Neural crest cell (in vitro differentiated cells): Measurements from ENCODE around the gene EMP2. TPM values are rescaled to one million over a fixed set of nuclear protein-coding genes. Genes with fewer than 3 reads are reported as not detected.

Experiments used
- DNase-seq: peaks from one replicate; pipeline ENCODE4 v3.0.0; 2021; ENCODE audit warnings: low read depth, mixed read lengths, low spot score
- H3K27ac Mint-ChIP-seq: one replicate; pipeline ENCODE4 v1.8.0; 2021; ENCODE audit warnings: mild to moderate bottlenecking, mixed read lengths; ENCODE audit not compliant: unreplicated experiment
- H3K27me3 Mint-ChIP-seq: 2 replicates; pipeline ENCODE4 v1.8.0; 2021; ENCODE audit warnings: low read depth, mild to moderate bottlenecking, mixed read lengths
- H3K36me3 Mint-ChIP-seq: 2 replicates; pipeline ENCODE4 v1.8.0; 2021; ENCODE audit warnings: low read depth, mild to moderate bottlenecking, mixed read lengths
- H3K4me1 Mint-ChIP-seq: 2 replicates; pipeline ENCODE4 v1.8.0; 2021; ENCODE audit warnings: mixed read lengths
- H3K4me3 Mint-ChIP-seq: one replicate; pipeline ENCODE4 v1.8.0; 2021; ENCODE audit warnings: mild to moderate bottlenecking, mixed read lengths
- H3K9me3 Mint-ChIP-seq: 2 replicates; pipeline ENCODE4 v1.8.0; 2021; ENCODE audit warnings: mixed read lengths
- CTCF ChIP-seq: fragments of 200-600 bp; sonication (generic); conservative IDR thresholded peaks from 2 replicates; pipeline ENCODE4 v1.5.0; 2021; ENCODE audit warnings: antibody characterized with exemption, mild to moderate bottlenecking
- total RNA-seq: library from RNA; stranded (reverse); gene quantifications from 2 replicates; pipeline ENCODE4 v1.2.1, GENCODE V29; 2021

EMP2 gene
- total RNA-seq, 1 donor from 2014 or later, result 23.4 TPM

GRCh38 chr16:10580883-10581247 lies 467 bp upstream of the EMP2 start:
- Mint-ChIP-seq H3K4me1 (peaks cover 50% of the 10 kb centered on the region), H3K36me3 (no peaks in the 10 kb centered on the region), H3K9me3 (no peaks in the 10 kb centered on the region), H3K4me3 (peak overlapping the region; percentile 92), H3K27me3 (peaks cover 7% of the 10 kb centered on the region), H3K27ac (peak overlapping the region; percentile 82)
- TF ChIP-seq CTCF, result no peak
- no peak for DNase-seq

GRCh38 chr16:10579575-10579964 lies 828 bp downstream of the EMP2 start:
- no peaks in the 10 kb centered on the region for H3K36me3 Mint-ChIP-seq
- peaks cover 55% of the 10 kb centered on the region for H3K4me1 Mint-ChIP-seq
- no peak overlapping the region for H3K27ac Mint-ChIP-seq
- DNase-seq, result no peak
- H3K9me3 Mint-ChIP-seq, result no peaks in the 10 kb centered on the region
- H3K27me3 Mint-ChIP-seq, result peaks cover 7% of the 10 kb centered on the region
- peak overlapping the region; percentile 86 for H3K4me3 Mint-ChIP-seq
- no peak for TF ChIP-seq CTCF

GRCh38 chr16:10578474-10579316 lies 1.7 kb downstream of the EMP2 start:
- DNase-seq, result no peak
- H3K4me3 Mint-ChIP-seq, result peak overlapping the region; percentile 88
- H3K27ac Mint-ChIP-seq, result no peak overlapping the region
- peaks cover 55% of the 10 kb centered on the region for H3K4me1 Mint-ChIP-seq
- no peaks in the 10 kb centered on the region for H3K36me3 Mint-ChIP-seq
- TF ChIP-seq CTCF, result no peak
- peaks cover 7% of the 10 kb centered on the region for H3K27me3 Mint-ChIP-seq
- no peaks in the 10 kb centered on the region for H3K9me3 Mint-ChIP-seq

GRCh38 chr16:10577305-10578202 lies 2.8 kb downstream of the EMP2 start:
- no peak for DNase-seq
- Mint-ChIP-seq H3K4me3 (peak overlapping the region; percentile 88), H3K27ac (no peak overlapping the region), H3K9me3 (no peaks in the 10 kb centered on the region), H3K4me1 (peaks cover 55% of the 10 kb centered on the region), H3K27me3 (peaks cover 2% of the 10 kb centered on the region), H3K36me3 (no peaks in the 10 kb centered on the region)
- no peak for TF ChIP-seq CTCF

- Mint-ChIP-seq H3K4me3 (no peak overlapping the region), H3K27ac (no peak overlapping the region), H3K27me3 (peaks cover 2% of the 10 kb centered on the region), H3K4me1 (peaks cover 54% of the 10 kb centered on the region), H3K36me3 (no peaks in the 10 kb centered on the region), H3K9me3 (no peaks in the 10 kb centered on the region)
- no peak for TF ChIP-seq CTCF
- no peak for DNase-seq
Measured at GRCh38 chr16:10576390-10577304, 3.8 kb downstream of the EMP2 start.
